K562 (cell line): ENCODE measurements around the gene MAP3K4. TPM values are rescaled to one million over a fixed set of nuclear protein-coding genes. Genes with fewer than 3 reads are reported as not detected.
"Not testable (repeated sequence)": the region's sequence is repeated elsewhere in the genome, so short reads cannot be mapped to it uniquely, and the experiment has no call there.

Source experiments
- ATAC-seq: fragments of 200-7000 bp; cut with Tn5 transposase; 3 replicates; pipeline ENCODE4 v1.9.1; 2020; ENCODE audit warnings: moderate library complexity
- BruUV-seq: library from RNA; stranded (reverse); fragments of 400-500 nt; replicated peaks from 2 replicates; lab custom pipeline; 2021; lab: Mats Ljungman, UMichigan
- CTCF ChIA-PET: fragments of 300-600 bp; formaldehyde crosslinking; extraction: SDS; loops from one replicate; lab custom pipeline; 2021; ENCODE audit warnings: low intra/inter-chr PET ratio; lab: Yijun Ruan, JAX
- POLR2A ChIA-PET: fragments of 300-600, 350-650 bp; sonication (Branson Sonifier 250); formaldehyde crosslinking; extraction: SDS; loops from one replicate; lab custom pipeline; 2021; ENCODE audit warnings: antibody characterized with exemption, inconsistent platforms; lab: Yijun Ruan, JAX
- DNase-seq, 4 experiments: peaks; one replicate each; pipeline versions ENCODE4 v3.0.0 to v3.0.0-alpha.2; 2011 to 2018; ENCODE audit warnings: low spot score in 3 of 4, mixed read lengths in 3 of 4; ENCODE audit errors: extremely low read depth in 1 of 4
- FAIRE-seq: peaks from 2 replicates; lab custom pipeline; 2011; peaks lifted over from hg19 to GRCh38; lab: Jason Lieb, UNC
- H2AFZ ChIP-seq: 2 replicates; pipeline ENCODE4 v1.6.0; 2011; ENCODE audit warnings: low read depth, low read length, control low read depth, inconsistent platforms
- H3K27ac ChIP-seq: fragments of 200-600 bp; 3 replicates; pipeline ENCODE4 v1.8.0; 2011; ENCODE audit warnings: low read depth, mild to moderate bottlenecking, control low read depth, inconsistent platforms, low read length, moderate library complexity, mixed read lengths; ENCODE audit errors: extremely low read depth
- H3K27me3 ChIP-seq, 2 experiments: fragments of 300-600 bp in 1 of 2; 2 replicates in 1 of 2; 3 replicates in 1 of 2; pipeline versions ENCODE4 v1.6.0 to v1.8.0; 2011; ENCODE audit warnings: inconsistent platforms in 2 of 2, low read length in 2 of 2, mild to moderate bottlenecking in 1 of 2, mixed read lengths in 1 of 2, moderate library complexity in 1 of 2; ENCODE audit not compliant: control insufficient read depth in 2 of 2, insufficient read depth in 2 of 2
- H3K36me3 ChIP-seq: fragments of 300-600 bp; 3 replicates; pipeline ENCODE4 v1.8.0; 2011; ENCODE audit warnings: mild to moderate bottlenecking, low read length, inconsistent platforms; ENCODE audit not compliant: control insufficient read depth, insufficient read depth
- H3K4me1 ChIP-seq, 2 experiments: fragments of 200-600 bp in 1 of 2; replicated peaks in 1 of 2; 2 replicates in 1 of 2; 3 replicates in 1 of 2; pipeline versions ENCODE4 v1.5.1 to v1.8.0; 2011; ENCODE audit warnings: inconsistent platforms in 2 of 2, low read length in 2 of 2, mild to moderate bottlenecking in 1 of 2, mixed read lengths in 1 of 2, moderate library complexity in 1 of 2; ENCODE audit not compliant: control insufficient read depth in 2 of 2, insufficient read depth in 2 of 2
- H3K4me2 ChIP-seq: 2 replicates; pipeline ENCODE4 v1.6.1; 2011; ENCODE audit warnings: low read length, control low read depth, inconsistent platforms, mixed read lengths; ENCODE audit not compliant: insufficient read depth
- H3K4me3 ChIP-seq: fragments of 200-600 bp; sonication (generic), shearing (Covaris generic); 2 replicates; pipeline ENCODE4 v1.5.1; 2016; ENCODE audit warnings: control low read depth, inconsistent platforms
- H3K79me2 ChIP-seq: fragments of 200-600 bp; 3 replicates; pipeline ENCODE4 v1.8.0; 2011; ENCODE audit warnings: low read length, inconsistent platforms; ENCODE audit not compliant: control insufficient read depth, insufficient read depth
- H3K9ac ChIP-seq, 2 experiments: 2 replicates each; pipeline versions ENCODE4 v1.6.0 to v1.6.1; 2011; ENCODE audit warnings: low read depth in 2 of 2, low read length in 2 of 2, control low read depth in 1 of 2, inconsistent platforms in 1 of 2, mild to moderate bottlenecking in 1 of 2, mixed read lengths in 1 of 2; ENCODE audit not compliant: insufficient read depth in 1 of 2
- H3K9me1 ChIP-seq: one replicate; pipeline ENCODE4 v1.6.0; 2011; ENCODE audit warnings: inconsistent platforms, mild to moderate bottlenecking, low read length, moderate library complexity; ENCODE audit not compliant: control insufficient read depth, insufficient read depth
- H3K9me3 ChIP-seq: replicated peaks from 2 replicates; pipeline ENCODE4 v1.5.1; 2011; ENCODE audit warnings: low read depth, low read length, inconsistent platforms; ENCODE audit not compliant: control insufficient read depth, insufficient read depth
- H4K20me1 ChIP-seq: replicated peaks from 2 replicates; pipeline ENCODE4 v1.6.1; 2011; ENCODE audit warnings: low read length, inconsistent platforms, mixed read lengths; ENCODE audit not compliant: control insufficient read depth, insufficient read depth
- CBX1 ChIP-seq: sonication (generic); IDR thresholded peaks from 2 replicates; pipeline ENCODE4 v1.6.1; 2016; ENCODE audit warnings: antibody characterized with exemption, low read depth, mild to moderate bottlenecking
- CBX3 ChIP-seq, 2 experiments: IDR thresholded peaks; 1 replicate in 1 of 2; 2 replicates in 1 of 2; pipeline ENCODE4 v1.6.1; 2012; ENCODE audit warnings: inconsistent platforms in 2 of 2, low read length in 2 of 2, borderline replicate concordance in 1 of 2, control low read depth in 1 of 2
- CBX5 ChIP-seq: IDR thresholded peaks from 2 replicates; pipeline ENCODE4 v1.6.1; 2014; ENCODE audit warnings: low read depth, borderline replicate concordance
- HLTF ChIP-seq: fragments of 450-650 bp; IDR thresholded peaks from 2 replicates; pipeline ENCODE4 v1.6.1; 2016
- MTA3 ChIP-seq: fragments of 450-650 bp; formaldehyde crosslinking; IDR thresholded peaks from 2 replicates; pipeline ENCODE4 v1.6.1; 2017; ENCODE audit warnings: mild to moderate bottlenecking, borderline replicate concordance
- TRIM24 ChIP-seq, 2 experiments: fragments of 450-650 bp; IDR thresholded peaks; 2 replicates each; pipeline ENCODE4 v1.6.1; 2016
- TRIM28 ChIP-seq: fragments of 450-650 bp; IDR thresholded peaks from 2 replicates; pipeline ENCODE4 v1.6.1; 2017
- ZFP36 ChIP-seq: fragments of 150-350 bp; IDR thresholded peaks from 2 replicates; pipeline ENCODE4 v1.6.1; 2018; ENCODE audit warnings: low read length, low read depth; ENCODE audit not compliant: partially characterized antibody
- ZNF280A ChIP-seq: fragments of 450-650 bp; IDR thresholded peaks from 2 replicates; pipeline ENCODE4 v1.6.1; 2018; ENCODE audit warnings: mild to moderate bottlenecking, low read depth; ENCODE audit not compliant: partially characterized antibody
- WGBS: fragments of 100-300 bp; shearing (Covaris generic); methylation state at CpG from one replicate; pipeline ENCODE4 v1.1.6; 2016; ENCODE audit warnings: low coverage, mixed read lengths; ENCODE audit not compliant: insufficient coverage; ENCODE audit errors: missing lambda C conversion rate; 5-methylcytosine and 5-hydroxymethylcytosine counted together
- in situ Hi-C: fragments of 300-500 bp; cut with MboI; formaldehyde crosslinking; loops from 4 replicates; pipeline ENCODE4 v1.15.0; 2018; ENCODE audit warnings: inconsistent platforms, mixed read lengths
- intact Hi-C: fragments of 100-400 bp; cut with micrococcal nuclease; formaldehyde crosslinking; loops from 2 replicates; pipeline ENCODE4 v1.14.2; 2022
- polyA plus RNA-seq, 8 experiments: library from polyadenylated mRNA; depleted of rRNA in 4 of 8; stranded (reverse) in 5 of 8; unstranded in 3 of 8; fragments of >200 nt; fragmentation: Nextera tagmentation in 2 of 8; fragmentation: Illumina TruSeq in 1 of 8; extraction: Ambion mirVana in 2 of 8; extraction: Trizol in 1 of 8; gene quantifications; 2 replicates each; pipeline versions ENCODE4 v1.2.1 to v1.2.3, GENCODE V29; 2011 to 2014; ENCODE audit warnings: inconsistent platforms in 1 of 8, missing spikeins in 1 of 8
- total RNA-seq, 7 experiments: library from RNA; depleted of rRNA in 6 of 7; stranded (reverse); fragments of >200 nt in 6 of 7; fragmentation: Illumina TruSeq in 2 of 7; extraction: Trizol in 2 of 7; gene quantifications; 2 replicates each; pipeline versions ENCODE4 v1.2.1 to v1.2.3, GENCODE V29; 2011 to 2021; ENCODE audit warnings: low replicate concordance in 1 of 7

MAP3K4 gene
- total and polyA plus RNA-seq, 9 of the 15 experiments (the other 6 are each of a cell fraction or from before 2014, with no cell fraction given) = 21.0 to 77.2 (median 48.9) TPM

DNA sequence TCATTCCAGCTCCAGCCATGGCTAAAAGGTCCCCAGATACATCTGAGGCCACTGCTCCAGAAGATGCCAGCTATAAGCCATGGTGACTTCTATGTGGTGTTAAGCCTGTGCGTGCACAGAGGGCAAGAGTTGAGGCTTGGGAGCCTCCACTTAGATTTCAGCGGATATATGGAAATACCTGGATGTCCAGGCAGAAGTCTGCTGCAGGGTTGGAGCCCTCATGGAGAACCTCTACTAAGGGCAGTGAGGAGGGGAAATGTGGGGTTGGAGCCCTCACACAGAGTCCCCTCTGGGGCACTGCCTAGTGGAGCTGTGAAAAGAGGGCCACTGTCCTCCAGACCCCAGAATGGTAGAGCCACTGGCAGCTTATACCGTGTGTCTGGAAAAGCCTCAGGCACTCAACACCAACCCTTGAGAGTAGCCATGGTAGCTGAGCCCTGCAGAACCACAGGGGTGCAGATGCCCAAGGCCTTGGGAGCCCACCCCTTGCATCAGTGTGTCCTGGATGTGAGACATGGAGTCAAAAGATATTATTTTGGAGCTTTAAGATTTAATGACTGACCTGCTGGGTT, 8.1 kb upstream of the MAP3K4 start:
- H3K4me2 ChIP-seq, H3K4me3 ChIP-seq, H2AFZ ChIP-seq, intact Hi-C loops, H3K4me1 ChIP-seq, H3K9ac ChIP-seq, H3K79me2 ChIP-seq, H3K36me3 ChIP-seq, H3K27me3 ChIP-seq, POLR2A ChIA-PET, H4K20me1 ChIP-seq, H3K9me1 ChIP-seq, FAIRE-seq, DNase-seq, in situ Hi-C loops, H3K9me3 ChIP-seq, H3K27ac ChIP-seq, ATAC-seq, CTCF ChIA-PET, BruUV-seq: not testable (repeated sequence)
- TF ChIP-seq TRIM24 (IDR thresholded peaks at IDR 0.05) = 0 out of 4 replicates have a peak, but pooled peaks of 1 of the 2 experiments have one; percentile 33
- peak; percentile 98 for TF ChIP-seq CBX5
- peak; percentile 95 for TF ChIP-seq TRIM28
- peak; percentile 95 for TF ChIP-seq CBX1
- TF ChIP-seq ZFP36 = peak; percentile 79
- peak in 1 of 2 experiments; percentile 97; a peak in 2 of 3 replicates for TF ChIP-seq CBX3 (IDR thresholded peaks at IDR 0.05; ENCODE audit: borderline replicate concordance in 1 of 2, low read length in 2 of 2)
- TF ChIP-seq HLTF = 0 out of 2 replicates have a peak, but pooled peaks have one; percentile 49
- peak; percentile 87 for TF ChIP-seq ZNF280A
- peak; percentile 29; the same call in 1 of the 2 replicates for TF ChIP-seq MTA3
- WGBS = 28% methylated on average over 3 of the region's 3 CpGs
